HepG2 (cell line): Measurements from ENCODE around the gene NUDCD3. TPM values are rescaled to one million over a fixed set of nuclear protein-coding genes. Genes with fewer than 3 reads are reported as not detected.

ENCODE experiments used
- E2F2 ChIP-seq: sonication (generic); formaldehyde crosslinking; IDR thresholded peaks from 2 replicates; pipeline ENCODE4 v1.4.0; 2020; ENCODE audit warnings: missing genetic modification reagents, borderline replicate concordance
- PRMT3 ChIP-seq: sonication (generic); formaldehyde crosslinking; IDR thresholded peaks from 2 replicates; pipeline ENCODE4 v1.8.1; 2022; ENCODE audit warnings: low read depth, mild to moderate bottlenecking, moderate library complexity, missing genetic modification reagents, borderline replicate concordance
- RBM39 ChIP-seq: fragments of 200-400 bp; formaldehyde crosslinking; IDR thresholded peaks from one replicate; pipeline ENCODE4 v1.6.1; 2018; ENCODE audit warnings: antibody characterized with exemption, mild to moderate bottlenecking, low read depth, low read length; ENCODE audit not compliant: poor library complexity, severe bottlenecking
- ZNF562 ChIP-seq: sonication (generic); formaldehyde crosslinking; IDR thresholded peaks from 2 replicates; pipeline ENCODE4 v1.8.0; 2022; ENCODE audit warnings: missing genetic modification reagents, borderline replicate concordance
- polyA plus RNA-seq, 8 experiments: library from polyadenylated mRNA; depleted of rRNA in 3 of 8; stranded (reverse) in 7 of 8; unstranded in 1 of 8; fragments of >200 nt; fragmentation: Illumina TruSeq in 4 of 8; extraction: Trizol in 4 of 8; gene quantifications; 2 replicates each; pipeline versions ENCODE4 v1.2.1 to v1.2.3, GENCODE V29; 2011 to 2016; ENCODE audit warnings: low read depth in 4 of 8, missing spikeins in 1 of 8, mixed read lengths in 1 of 8; ENCODE audit not compliant: insufficient read depth in 1 of 8
- total RNA-seq, 5 experiments: library from RNA; depleted of rRNA; stranded (reverse); fragments of >200 nt; fragmentation: Illumina TruSeq; extraction: Trizol; gene quantifications; 2 replicates each; pipeline ENCODE4 v1.2.3, GENCODE V29; 2016; ENCODE audit warnings: low read depth in 1 of 5
- TF ChIP-seq, protein P1 (sequence below): sonication (generic); formaldehyde crosslinking; IDR thresholded peaks from 2 replicates; pipeline ENCODE4 v1.4.0; 2020; ENCODE audit warnings: missing genetic modification reagents

Gene NUDCD3
- total and polyA plus RNA-seq, 2 of the 13 experiments (the other 11 are each of a cell fraction or from before 2014, with no cell fraction given) = 20.8 to 49.9 TPM

DNA sequence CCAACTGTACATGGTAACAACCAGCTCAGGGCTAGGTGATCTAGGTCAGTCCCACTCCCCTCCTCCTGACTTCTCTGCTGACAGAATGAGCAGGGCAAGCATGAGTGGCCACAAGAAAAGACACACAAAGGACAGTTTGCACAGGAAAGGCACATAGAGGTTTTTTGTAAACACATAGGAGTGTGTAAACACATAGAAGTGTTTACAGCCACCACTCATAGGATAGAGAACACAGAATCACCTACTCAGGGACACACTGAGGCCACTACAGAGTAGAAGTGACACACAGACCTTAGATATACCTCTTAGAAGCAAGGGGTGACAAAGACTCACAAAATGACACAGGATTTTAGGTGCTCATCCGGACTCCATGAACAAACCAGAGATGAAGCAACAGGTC, 19.0 kb downstream of the NUDCD3 start (continued):
- TF ChIP-seq, protein P1, sequence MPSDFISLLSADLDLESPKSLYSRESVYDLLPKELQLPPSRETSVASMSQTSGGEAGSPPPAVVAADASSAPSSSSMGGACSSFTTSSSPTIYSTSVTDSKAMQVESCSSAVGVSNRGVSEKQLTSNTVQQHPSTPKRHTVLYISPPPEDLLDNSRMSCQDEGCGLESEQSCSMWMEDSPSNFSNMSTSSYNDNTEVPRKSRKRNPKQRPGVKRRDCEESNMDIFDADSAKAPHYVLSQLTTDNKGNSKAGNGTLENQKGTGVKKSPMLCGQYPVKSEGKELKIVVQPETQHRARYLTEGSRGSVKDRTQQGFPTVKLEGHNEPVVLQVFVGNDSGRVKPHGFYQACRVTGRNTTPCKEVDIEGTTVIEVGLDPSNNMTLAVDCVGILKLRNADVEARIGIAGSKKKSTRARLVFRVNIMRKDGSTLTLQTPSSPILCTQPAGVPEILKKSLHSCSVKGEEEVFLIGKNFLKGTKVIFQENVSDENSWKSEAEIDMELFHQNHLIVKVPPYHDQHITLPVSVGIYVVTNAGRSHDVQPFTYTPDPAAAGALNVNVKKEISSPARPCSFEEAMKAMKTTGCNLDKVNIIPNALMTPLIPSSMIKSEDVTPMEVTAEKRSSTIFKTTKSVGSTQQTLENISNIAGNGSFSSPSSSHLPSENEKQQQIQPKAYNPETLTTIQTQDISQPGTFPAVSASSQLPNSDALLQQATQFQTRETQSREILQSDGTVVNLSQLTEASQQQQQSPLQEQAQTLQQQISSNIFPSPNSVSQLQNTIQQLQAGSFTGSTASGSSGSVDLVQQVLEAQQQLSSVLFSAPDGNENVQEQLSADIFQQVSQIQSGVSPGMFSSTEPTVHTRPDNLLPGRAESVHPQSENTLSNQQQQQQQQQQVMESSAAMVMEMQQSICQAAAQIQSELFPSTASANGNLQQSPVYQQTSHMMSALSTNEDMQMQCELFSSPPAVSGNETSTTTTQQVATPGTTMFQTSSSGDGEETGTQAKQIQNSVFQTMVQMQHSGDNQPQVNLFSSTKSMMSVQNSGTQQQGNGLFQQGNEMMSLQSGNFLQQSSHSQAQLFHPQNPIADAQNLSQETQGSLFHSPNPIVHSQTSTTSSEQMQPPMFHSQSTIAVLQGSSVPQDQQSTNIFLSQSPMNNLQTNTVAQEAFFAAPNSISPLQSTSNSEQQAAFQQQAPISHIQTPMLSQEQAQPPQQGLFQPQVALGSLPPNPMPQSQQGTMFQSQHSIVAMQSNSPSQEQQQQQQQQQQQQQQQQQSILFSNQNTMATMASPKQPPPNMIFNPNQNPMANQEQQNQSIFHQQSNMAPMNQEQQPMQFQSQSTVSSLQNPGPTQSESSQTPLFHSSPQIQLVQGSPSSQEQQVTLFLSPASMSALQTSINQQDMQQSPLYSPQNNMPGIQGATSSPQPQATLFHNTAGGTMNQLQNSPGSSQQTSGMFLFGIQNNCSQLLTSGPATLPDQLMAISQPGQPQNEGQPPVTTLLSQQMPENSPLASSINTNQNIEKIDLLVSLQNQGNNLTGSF = no peak
- TF ChIP-seq E2F2 (CRISPR knock-in tag) (no peak), ZNF562 (CRISPR knock-in tag) (no peak), RBM39 (no peak), PRMT3 (CRISPR knock-in tag) (no peak)
- TF ChIP-seq, all 625 proteins: peak for 21
